G401 (cell line): Measurements from ENCODE around the gene ABCA12. TPM values are rescaled to one million over a fixed set of nuclear protein-coding genes. Genes with fewer than 3 reads are reported as not detected.

Experiments
- total RNA-seq: library from RNA; depleted of rRNA; stranded (reverse); fragments of >200 nt; shearing (Covaris generic); gene quantifications from 2 replicates; pipeline ENCODE4 v1.2.3, GENCODE V29; 2014; rRNA removed

Gene ABCA12
- total RNA-seq, 1 experiment from 2014 or later: not detected

Other genes with a start within 250 kb of the ABCA12 start
- 31.8 and 60.6 TPM in 2 replicates for gene ATIC, start 173.4 kb upstream of the ABCA12 start, total RNA-seq